ENCODE results near the gene SOX6. TPM values are rescaled to one million over a fixed set of nuclear protein-coding genes. Genes with fewer than 3 reads are reported as not detected.

The SOX6 gene
- total and polyA plus RNA-seq, 9 donors = 10.9 to 26.5 (median 17.9) TPM

DNA sequence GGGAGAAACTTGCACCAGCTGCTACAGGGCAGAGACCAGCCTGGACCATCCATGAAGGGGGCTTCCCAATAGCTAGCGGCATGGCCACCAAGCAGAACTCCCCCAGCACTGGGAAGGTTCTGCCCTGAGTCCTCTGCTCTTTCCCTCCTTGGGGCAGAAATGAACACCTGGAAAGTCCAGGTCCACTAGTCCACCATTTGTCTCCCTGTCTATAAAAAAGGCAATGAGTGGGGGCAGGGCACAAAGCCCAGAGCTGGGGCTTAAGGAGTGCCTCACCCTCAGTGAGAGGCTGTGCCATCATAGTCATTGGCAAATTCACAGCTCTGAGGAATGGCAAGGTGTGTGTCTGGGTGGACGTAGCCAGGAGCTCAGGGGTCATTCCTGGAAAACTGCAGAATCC is 420.3 kb downstream of the SOX6 start:
- H3K27me3 ChIP-seq (ENCODE audit: control insufficient read depth, insufficient read depth, low read length) = no peaks in the 10 kb centered on the region
- H3K4me3 ChIP-seq (ENCODE audit: low read length) = no peak overlapping the region
- DNase-seq = no peak
- no peaks in the 10 kb centered on the region for H3K36me3 ChIP-seq (ENCODE audit: control insufficient read depth, insufficient read depth, low read length)
- H3K4me1 ChIP-seq (ENCODE audit: control insufficient read depth, insufficient read depth, low read length) = peaks cover 7% of the 10 kb centered on the region
- no peaks in the 10 kb centered on the region for H3K9me3 ChIP-seq (replicated peaks; ENCODE audit: control insufficient read depth, low read depth, low read length)
- WGBS (ENCODE audit: insufficient coverage) = 89% methylated on average over 2 of the region's 2 CpGs
- no peak overlapping the region for H3K27ac ChIP-seq (ENCODE audit: low read length)

DNA sequence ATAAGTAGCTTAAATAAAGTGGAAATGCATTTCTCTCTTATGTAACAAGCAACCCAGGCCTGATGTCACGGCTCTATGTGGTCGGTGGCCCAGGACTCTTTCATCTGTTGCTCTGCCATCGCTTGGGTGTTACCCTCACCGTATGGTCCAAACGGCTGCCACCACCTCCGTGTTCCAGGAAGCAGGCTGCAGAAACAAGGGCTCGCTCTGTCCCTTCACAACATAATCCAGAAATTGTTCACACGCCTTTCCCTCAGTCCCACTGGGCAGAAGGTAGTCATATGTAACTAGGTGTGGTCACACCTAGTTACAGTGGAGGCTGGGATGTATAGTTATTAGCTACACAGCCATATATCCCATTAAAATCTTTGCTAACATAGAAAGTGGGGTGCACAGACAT is 421.0 kb downstream of the SOX6 start:
- Histone ChIP-seq H3K36me3 (ENCODE audit: control insufficient read depth, insufficient read depth, low read length) (no peaks in the 10 kb centered on the region), H3K4me3 (ENCODE audit: low read length) (no peak overlapping the region), H3K4me1 (ENCODE audit: control insufficient read depth, insufficient read depth, low read length) (peaks cover 3% of the 10 kb centered on the region), H3K9me3 (replicated peaks; ENCODE audit: control insufficient read depth, low read depth, low read length) (peaks cover under 1% of the 10 kb centered on the region), H3K27me3 (ENCODE audit: control insufficient read depth, insufficient read depth, low read length) (no peaks in the 10 kb centered on the region), H3K27ac (ENCODE audit: low read length) (no peak overlapping the region)
- no peak for DNase-seq
- WGBS (ENCODE audit: insufficient coverage) = 89% methylated on average over 6 of the region's 8 CpGs

DNA sequence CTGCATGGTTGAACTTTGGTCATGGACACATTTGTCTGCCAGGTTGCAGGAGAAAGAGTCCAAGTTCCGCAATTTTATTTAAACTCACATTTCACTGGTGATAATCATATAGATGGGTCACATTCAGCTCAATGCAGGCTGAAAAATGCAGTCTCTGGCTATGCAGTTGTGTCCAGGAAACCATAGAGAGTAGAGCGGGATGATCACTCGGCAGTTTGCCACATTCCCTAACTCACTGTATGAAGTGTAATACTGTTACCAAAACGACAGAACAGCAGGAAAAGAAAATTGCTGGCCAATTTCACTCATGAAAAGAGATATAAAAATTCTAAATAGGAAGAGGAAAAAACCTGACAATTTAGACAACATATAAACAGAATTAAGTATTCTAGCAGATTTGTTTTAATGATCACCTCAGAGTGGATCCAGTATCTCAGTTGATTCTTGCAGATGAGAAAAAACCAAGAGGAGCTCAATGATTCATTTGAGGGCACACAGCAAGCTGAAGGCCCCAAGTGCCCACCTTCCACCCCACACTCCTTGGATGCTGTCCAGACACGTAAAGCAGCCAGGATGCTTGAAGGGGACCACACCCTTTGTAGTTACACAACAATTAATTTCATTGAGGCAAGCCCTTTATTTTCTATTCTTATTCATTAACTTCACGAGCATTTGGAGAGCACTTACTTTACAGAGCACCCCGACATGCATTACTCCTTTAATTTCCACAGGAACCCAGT is 422.3 kb downstream of the SOX6 start:
- DNase-seq = peak; percentile 83
- peaks cover 3% of the 10 kb centered on the region for H3K4me1 ChIP-seq (ENCODE audit: control insufficient read depth, insufficient read depth, low read length)
- 20% methylated on average over 1 of the region's 7 CpGs for WGBS (ENCODE audit: insufficient coverage)
- no peak overlapping the region for H3K4me3 ChIP-seq (ENCODE audit: low read length)
- H3K9me3 ChIP-seq (replicated peaks; ENCODE audit: control insufficient read depth, low read depth, low read length) = peaks cover 2% of the 10 kb centered on the region
- H3K27ac ChIP-seq (ENCODE audit: low read length) = no peak overlapping the region
- H3K36me3 ChIP-seq (ENCODE audit: control insufficient read depth, insufficient read depth, low read length) = no peaks in the 10 kb centered on the region
- no peaks in the 10 kb centered on the region for H3K27me3 ChIP-seq (ENCODE audit: control insufficient read depth, insufficient read depth, low read length)

DNA sequence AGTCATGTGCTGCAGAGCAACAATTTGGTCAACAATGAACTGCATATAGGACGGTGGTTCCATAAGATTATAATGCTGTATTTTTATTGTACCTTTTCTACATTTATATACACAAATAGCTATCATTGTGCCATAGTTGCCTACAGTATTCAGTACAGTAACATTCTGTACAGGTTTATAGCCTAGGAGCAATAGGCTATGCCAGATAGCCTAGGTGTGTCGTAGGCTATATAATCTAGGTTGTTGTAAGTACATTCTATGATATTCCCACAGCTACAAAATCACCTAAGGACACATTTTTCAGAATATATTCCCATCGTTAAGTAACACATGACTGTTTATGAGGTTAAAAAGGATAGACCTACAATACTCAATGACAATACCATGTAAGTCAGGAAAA is 423.9 kb downstream of the SOX6 start:
- Histone ChIP-seq H3K27me3 (ENCODE audit: control insufficient read depth, insufficient read depth, low read length) (no peaks in the 10 kb centered on the region), H3K9me3 (replicated peaks; ENCODE audit: control insufficient read depth, low read depth, low read length) (peaks cover 2% of the 10 kb centered on the region), H3K4me3 (ENCODE audit: low read length) (no peak overlapping the region), H3K27ac (ENCODE audit: low read length) (no peak overlapping the region), H3K36me3 (ENCODE audit: control insufficient read depth, insufficient read depth, low read length) (no peaks in the 10 kb centered on the region), H3K4me1 (ENCODE audit: control insufficient read depth, insufficient read depth, low read length) (peaks cover 3% of the 10 kb centered on the region)
- WGBS (ENCODE audit: insufficient coverage) = no CpG with 5 or more reads among the region's 3 CpGs
- no peak for DNase-seq

DNA sequence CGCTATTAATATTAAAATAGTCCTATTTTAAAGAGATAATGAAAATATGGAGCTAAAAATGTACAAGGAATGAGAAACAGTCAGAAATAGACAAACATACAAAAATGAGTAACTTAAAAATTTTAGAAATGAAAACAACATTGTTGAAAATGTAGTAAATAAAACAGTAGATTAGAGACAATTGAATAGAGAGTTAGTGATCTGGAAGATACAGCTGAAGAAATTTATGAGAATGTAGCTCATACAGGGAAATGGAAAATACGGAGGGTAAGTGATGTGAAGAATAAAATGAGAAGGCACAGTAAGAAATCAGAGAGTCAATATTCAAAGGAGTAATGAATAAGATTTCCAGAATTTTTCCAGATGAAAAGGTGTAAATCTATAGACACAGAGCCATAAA is 424.8 kb downstream of the SOX6 start:
- Histone ChIP-seq H3K27ac (ENCODE audit: low read length) (no peak overlapping the region), H3K27me3 (ENCODE audit: control insufficient read depth, insufficient read depth, low read length) (no peaks in the 10 kb centered on the region), H3K4me3 (ENCODE audit: low read length) (no peak overlapping the region), H3K36me3 (ENCODE audit: control insufficient read depth, insufficient read depth, low read length) (no peaks in the 10 kb centered on the region), H3K4me1 (ENCODE audit: control insufficient read depth, insufficient read depth, low read length) (peaks cover 3% of the 10 kb centered on the region), H3K9me3 (replicated peaks; ENCODE audit: control insufficient read depth, low read depth, low read length) (peaks cover 2% of the 10 kb centered on the region)
- DNase-seq = no peak
- no CpG with 5 or more reads among the region's 2 CpGs for WGBS (ENCODE audit: insufficient coverage)

DNA sequence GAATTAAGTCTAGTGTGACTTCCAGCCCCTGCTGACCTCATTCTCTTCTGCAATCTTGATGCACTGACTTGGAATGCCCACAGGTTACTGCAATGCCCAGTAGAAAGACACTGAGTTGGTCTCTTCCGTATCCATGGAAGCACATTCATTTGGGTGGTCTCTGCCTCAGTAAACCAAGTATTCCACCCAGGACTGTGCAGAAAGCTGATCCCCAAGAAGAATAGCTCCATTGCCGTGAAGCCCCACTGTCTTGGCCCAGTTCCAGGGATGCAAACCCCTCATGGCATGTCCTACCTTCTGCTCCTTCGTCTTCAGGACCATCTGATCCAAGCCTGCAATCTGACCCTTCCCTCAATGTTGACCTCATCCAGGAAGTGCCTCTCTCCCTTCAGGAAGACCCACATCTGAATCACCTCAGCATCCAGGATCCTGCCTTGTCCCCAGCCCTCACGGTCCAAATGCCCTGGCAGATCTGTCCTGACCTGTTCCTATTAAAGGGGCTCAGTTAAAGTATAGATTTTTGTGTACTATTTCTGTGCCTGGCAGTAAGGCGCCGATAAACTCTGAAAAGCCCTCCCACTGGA is 425.8 kb downstream of the SOX6 start:
- Histone ChIP-seq H3K27ac (ENCODE audit: low read length) (no peak overlapping the region), H3K4me1 (ENCODE audit: control insufficient read depth, insufficient read depth, low read length) (peaks cover 3% of the 10 kb centered on the region), H3K27me3 (ENCODE audit: control insufficient read depth, insufficient read depth, low read length) (no peaks in the 10 kb centered on the region), H3K9me3 (replicated peaks; ENCODE audit: control insufficient read depth, low read depth, low read length) (peaks cover 2% of the 10 kb centered on the region), H3K36me3 (ENCODE audit: control insufficient read depth, insufficient read depth, low read length) (no peaks in the 10 kb centered on the region), H3K4me3 (ENCODE audit: low read length) (no peak overlapping the region)
- WGBS (ENCODE audit: insufficient coverage) = 72% methylated on average over 4 of the region's 6 CpGs
- DNase-seq = no peak

DNA sequence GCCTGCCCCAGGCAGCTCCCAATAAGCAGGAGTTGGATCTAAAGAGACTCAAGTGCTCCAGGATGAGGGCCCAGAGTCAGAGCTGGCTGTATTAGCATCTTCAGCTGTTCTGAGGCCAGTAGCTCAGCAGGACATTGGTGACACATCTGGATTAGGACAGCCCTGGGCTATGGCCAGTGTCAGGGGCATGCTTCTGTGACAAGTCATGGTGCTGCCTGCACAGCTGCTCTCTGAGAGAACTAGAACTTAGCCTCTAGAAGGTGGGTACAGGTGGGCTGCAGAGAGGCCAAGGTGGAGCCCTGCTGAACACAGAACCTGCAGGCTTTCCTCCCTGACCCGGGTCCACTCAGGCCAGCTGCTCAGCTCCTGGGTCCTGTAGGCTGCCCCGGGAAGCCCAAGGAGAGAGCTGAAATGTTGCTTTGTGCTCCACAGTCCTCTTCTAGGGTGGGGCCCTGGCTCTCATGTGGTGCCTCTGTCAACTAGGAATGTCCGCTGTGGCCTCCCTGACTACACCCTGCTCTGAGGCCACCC is 426.9 kb downstream of the SOX6 start:
- WGBS (ENCODE audit: insufficient coverage) = 77% methylated on average over 3 of the region's 3 CpGs

DNA sequence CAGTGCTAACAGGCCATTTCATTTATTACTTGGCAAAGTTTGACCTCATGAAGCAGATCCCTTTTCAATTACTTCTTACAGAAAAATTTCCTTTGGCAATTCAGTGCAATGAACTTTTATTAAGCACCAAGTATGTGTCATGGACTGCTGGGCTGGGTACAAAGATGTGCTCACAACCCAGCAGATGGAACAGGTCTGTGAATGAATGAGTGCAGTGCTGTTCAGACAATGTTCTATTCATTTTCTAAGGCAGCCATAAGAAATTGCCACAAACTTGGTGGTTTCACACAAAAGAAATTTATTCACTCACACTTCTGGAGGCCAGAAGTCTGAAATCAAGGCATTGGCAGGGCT is 428.5 kb downstream of the SOX6 start:
- no peaks in the 10 kb centered on the region for H3K4me1 ChIP-seq (ENCODE audit: control insufficient read depth, insufficient read depth, low read length)
- H3K36me3 ChIP-seq (ENCODE audit: control insufficient read depth, insufficient read depth, low read length) = no peaks in the 10 kb centered on the region
- no peak overlapping the region for H3K4me3 ChIP-seq (ENCODE audit: low read length)
- H3K9me3 ChIP-seq (replicated peaks; ENCODE audit: control insufficient read depth, low read depth, low read length) = peaks cover 2% of the 10 kb centered on the region
- H3K27ac ChIP-seq (ENCODE audit: low read length) = no peak overlapping the region
- no peaks in the 10 kb centered on the region for H3K27me3 ChIP-seq (ENCODE audit: control insufficient read depth, insufficient read depth, low read length)
- no peak for DNase-seq

More for the DNA sequence above, 426.9 kb downstream of the SOX6 start:
- no peak overlapping the region for H3K27ac ChIP-seq (ENCODE audit: low read length)
- DNase-seq = no peak
- no peaks in the 10 kb centered on the region for H3K27me3 ChIP-seq (ENCODE audit: control insufficient read depth, insufficient read depth, low read length)
- H3K4me1 ChIP-seq (ENCODE audit: control insufficient read depth, insufficient read depth, low read length) = peaks cover under 1% of the 10 kb centered on the region
- H3K4me3 ChIP-seq (ENCODE audit: low read length) = no peak overlapping the region
- H3K9me3 ChIP-seq (replicated peaks; ENCODE audit: control insufficient read depth, low read depth, low read length) = peaks cover 2% of the 10 kb centered on the region
- H3K36me3 ChIP-seq (ENCODE audit: control insufficient read depth, insufficient read depth, low read length) = no peaks in the 10 kb centered on the region

DNA sequence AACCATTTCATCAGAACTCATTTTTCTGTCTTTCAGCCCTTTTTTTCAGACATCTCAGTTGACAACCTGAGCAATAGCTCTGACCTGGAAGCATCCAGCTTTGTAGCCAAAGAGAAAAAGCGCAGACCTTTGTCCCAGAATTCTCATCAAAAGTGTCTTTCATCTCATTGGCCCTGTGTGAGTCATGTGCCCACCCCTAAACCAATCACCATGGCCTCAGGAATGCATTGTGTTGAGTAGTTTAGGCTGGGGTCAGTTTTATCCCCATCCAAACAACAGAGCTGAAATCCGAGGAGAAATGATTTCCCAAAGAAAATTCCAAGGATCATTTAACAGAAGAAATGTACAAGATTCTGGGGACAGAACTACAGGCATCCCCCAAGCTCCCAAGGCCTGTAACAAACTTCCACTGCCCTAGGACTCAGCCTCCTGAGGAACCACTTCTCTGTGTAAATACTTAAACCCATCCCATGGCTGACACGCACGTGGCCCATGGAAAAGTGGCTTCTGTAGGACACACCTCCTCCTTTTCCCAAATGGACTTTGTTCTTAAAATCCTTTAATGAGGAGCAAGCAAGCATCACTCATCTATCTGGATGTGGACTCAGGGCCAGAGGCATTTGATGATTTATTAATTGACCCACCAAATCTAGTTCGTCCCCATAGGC is 429.0 kb downstream of the SOX6 start:
- no peak overlapping the region for H3K4me3 ChIP-seq (ENCODE audit: low read length)
- H3K36me3 ChIP-seq (ENCODE audit: control insufficient read depth, insufficient read depth, low read length) = no peaks in the 10 kb centered on the region
- DNase-seq = no peak
- no peak overlapping the region for H3K27ac ChIP-seq (ENCODE audit: low read length)
- no peaks in the 10 kb centered on the region for H3K27me3 ChIP-seq (ENCODE audit: control insufficient read depth, insufficient read depth, low read length)
- no peaks in the 10 kb centered on the region for H3K4me1 ChIP-seq (ENCODE audit: control insufficient read depth, insufficient read depth, low read length)
- H3K9me3 ChIP-seq (replicated peaks; ENCODE audit: control insufficient read depth, low read depth, low read length) = peaks cover 2% of the 10 kb centered on the region
- 43% methylated on average over 1 of the region's 5 CpGs for WGBS (ENCODE audit: insufficient coverage)

DNA sequence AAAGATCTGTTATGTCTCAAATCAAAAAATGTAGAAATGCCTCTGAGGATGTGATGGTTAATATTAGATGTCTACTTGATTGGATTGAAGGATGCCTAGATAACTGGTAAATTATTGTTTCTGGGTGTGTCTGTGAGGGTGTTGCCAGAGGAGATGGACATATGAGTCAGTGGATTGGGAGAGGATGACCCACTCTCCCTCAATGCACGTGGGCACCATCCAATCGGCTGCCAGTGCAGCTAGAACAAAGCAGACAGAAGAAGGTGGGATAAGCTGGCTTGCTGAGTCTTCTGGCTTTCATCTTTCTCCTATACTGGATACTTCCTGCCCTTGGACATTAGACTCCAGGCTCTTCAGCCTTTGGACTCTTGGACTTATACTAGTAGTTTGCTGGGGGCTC is 430.3 kb downstream of the SOX6 start:
- H3K9me3 ChIP-seq (replicated peaks; ENCODE audit: control insufficient read depth, low read depth, low read length) = peaks cover 2% of the 10 kb centered on the region
- H3K27me3 ChIP-seq (ENCODE audit: control insufficient read depth, insufficient read depth, low read length) = no peaks in the 10 kb centered on the region
- H3K27ac ChIP-seq (ENCODE audit: low read length) = no peak overlapping the region
- WGBS (ENCODE audit: insufficient coverage) = no CpG with 5 or more reads among the region's 2 CpGs
- H3K36me3 ChIP-seq (ENCODE audit: control insufficient read depth, insufficient read depth, low read length) = no peaks in the 10 kb centered on the region
- no peaks in the 10 kb centered on the region for H3K4me1 ChIP-seq (ENCODE audit: control insufficient read depth, insufficient read depth, low read length)
- no peak overlapping the region for H3K4me3 ChIP-seq (ENCODE audit: low read length)
- DNase-seq = no peak

All from muscle of leg (tissue), 11 donors.